HepG2 (cell line): ENCODE data around the gene SPPL2B. TPM values are rescaled to one million over a fixed set of nuclear protein-coding genes. Genes with fewer than 3 reads are reported as not detected.

Experiments
- ATRX ChIP-seq: sonication (generic); formaldehyde crosslinking; IDR thresholded peaks from 2 replicates; pipeline ENCODE4 v1.4.0; 2020; ENCODE audit warnings: missing genetic modification reagents, borderline replicate concordance
- CBX5 ChIP-seq: sonication (generic); formaldehyde crosslinking; IDR thresholded peaks from 2 replicates; pipeline ENCODE4 v1.4.0; 2020; ENCODE audit warnings: missing genetic modification reagents, borderline replicate concordance
- CENPT ChIP-seq: sonication (generic); formaldehyde crosslinking; IDR thresholded peaks from 2 replicates; pipeline ENCODE4 v1.8.0; 2022; ENCODE audit warnings: low read depth, mild to moderate bottlenecking, moderate library complexity, missing genetic modification reagents
- HCFC1 ChIP-seq: fragments of 150-350 bp; IDR thresholded peaks from 2 replicates; pipeline ENCODE4 v1.6.1; 2014; ENCODE audit warnings: low read depth, low read length
- HNRNPUL1 ChIP-seq: fragments of 200-400 bp; formaldehyde crosslinking; IDR thresholded peaks from 2 replicates; pipeline ENCODE4 v1.6.1; 2017; ENCODE audit warnings: low read depth, mild to moderate bottlenecking, low read length, moderate library complexity
- NFYB ChIP-seq: sonication (generic); formaldehyde crosslinking; IDR thresholded peaks from 2 replicates; pipeline ENCODE4 v1.4.0; 2020; ENCODE audit warnings: missing genetic modification reagents
- NONO ChIP-seq, 2 experiments: fragments of 450-650 bp in 1 of 2; sonication (generic) in 1 of 2; formaldehyde crosslinking in 1 of 2; IDR thresholded peaks in 1 of 2; conservative IDR thresholded peaks in 1 of 2; 2 replicates each; pipeline versions ENCODE4 v1.6.1 to v1.8.0; 2017 to 2022; ENCODE audit warnings: mild to moderate bottlenecking in 1 of 2, missing genetic modification reagents in 1 of 2, moderate library complexity in 1 of 2
- PAXIP1 ChIP-seq: sonication (generic); formaldehyde crosslinking; conservative IDR thresholded peaks from 2 replicates; pipeline ENCODE4 v1.4.0; 2020; ENCODE audit warnings: mild to moderate bottlenecking, missing genetic modification reagents, moderate library complexity
- POLR2G ChIP-seq: fragments of 200-400 bp; formaldehyde crosslinking; IDR thresholded peaks from 2 replicates; pipeline ENCODE4 v1.6.1; 2018; ENCODE audit warnings: mild to moderate bottlenecking, low read depth, low read length, moderate library complexity
- REL ChIP-seq: sonication (generic); formaldehyde crosslinking; conservative IDR thresholded peaks from 2 replicates; pipeline ENCODE4 v1.8.0; 2022; ENCODE audit warnings: mild to moderate bottlenecking, missing genetic modification reagents, moderate library complexity
- SALL1 ChIP-seq: sonication (generic); formaldehyde crosslinking; IDR thresholded peaks from 2 replicates; pipeline ENCODE4 v1.8.0; 2022; ENCODE audit warnings: mild to moderate bottlenecking, missing genetic modification reagents
- ZFP1 ChIP-seq: IDR thresholded peaks from 2 replicates; pipeline ENCODE4 v1.6.1; 2016
- ZGPAT ChIP-seq: IDR thresholded peaks from 2 replicates; pipeline ENCODE4 v1.6.1; 2016; ENCODE audit warnings: mild to moderate bottlenecking
- ZKSCAN5 ChIP-seq: sonication (generic); formaldehyde crosslinking; IDR thresholded peaks from 2 replicates; pipeline ENCODE4 v1.5.1; 2020; ENCODE audit warnings: mild to moderate bottlenecking, missing genetic modification reagents
- ZNF101 ChIP-seq: sonication (generic); formaldehyde crosslinking; IDR thresholded peaks from 2 replicates; pipeline ENCODE4 v1.4.0; 2020; ENCODE audit warnings: mild to moderate bottlenecking, low read depth, missing genetic modification reagents, borderline replicate concordance
- ZNF20 ChIP-seq: sonication (generic); formaldehyde crosslinking; IDR thresholded peaks from 2 replicates; pipeline ENCODE4 v1.4.0; 2020; ENCODE audit warnings: mild to moderate bottlenecking, moderate library complexity, missing genetic modification reagents
- ZNF263 ChIP-seq: sonication (generic); formaldehyde crosslinking; IDR thresholded peaks from 2 replicates; pipeline ENCODE4 v1.4.0; 2020; ENCODE audit warnings: missing genetic modification reagents
- ZNF414 ChIP-seq: sonication (generic); formaldehyde crosslinking; IDR thresholded peaks from 2 replicates; pipeline ENCODE4 v1.5.0; 2020; ENCODE audit warnings: missing genetic modification reagents
- ZNF737 ChIP-seq: sonication (generic); formaldehyde crosslinking; IDR thresholded peaks from 2 replicates; pipeline ENCODE4 v1.5.0; 2020; ENCODE audit warnings: missing genetic modification reagents, mild to moderate bottlenecking, borderline replicate concordance
- polyA plus RNA-seq, 8 experiments: library from polyadenylated mRNA; depleted of rRNA in 3 of 8; stranded (reverse) in 7 of 8; unstranded in 1 of 8; fragments of >200 nt; fragmentation: Illumina TruSeq in 4 of 8; extraction: Trizol in 4 of 8; gene quantifications; 2 replicates each; pipeline versions ENCODE4 v1.2.1 to v1.2.3, GENCODE V29; 2011 to 2016; ENCODE audit warnings: low read depth in 4 of 8, missing spikeins in 1 of 8, mixed read lengths in 1 of 8; ENCODE audit not compliant: insufficient read depth in 1 of 8
- total RNA-seq, 5 experiments: library from RNA; depleted of rRNA; stranded (reverse); fragments of >200 nt; fragmentation: Illumina TruSeq; extraction: Trizol; gene quantifications; 2 replicates each; pipeline ENCODE4 v1.2.3, GENCODE V29; 2016; ENCODE audit warnings: low read depth in 1 of 5
- TF ChIP-seq, protein P1 (sequence below): IDR thresholded peaks from 2 replicates; pipeline ENCODE4 v1.6.1; 2012; ENCODE audit warnings: inconsistent platforms

Gene SPPL2B
- total and polyA plus RNA-seq, 2 of the 13 experiments (the other 11 are each of a cell fraction or from before 2014, with no cell fraction given), result 14.9 to 15.2 TPM

GRCh38 chr19:2331601-2332246 is 3.2 kb downstream of the SPPL2B start (continued):
- TF ChIP-seq NONO (IDR thresholded peaks at IDR 0.05), result no peak
- TF ChIP-seq NONO (CRISPR knock-in tag; conservative IDR thresholded peaks at IDR 0.05), result 0 out of 2 replicates have a peak, but pooled peaks have one; percentile 20
- no peak for TF ChIP-seq ZNF414 (CRISPR knock-in tag)
- no peak for TF ChIP-seq HCFC1
- no peak for TF ChIP-seq ZFP1 (CRISPR knock-in tag)
- TF ChIP-seq ZKSCAN5 (CRISPR knock-in tag), result no peak
- TF ChIP-seq PAXIP1 (CRISPR knock-in tag), result 0 out of 2 replicates have a peak, but pooled peaks have one; percentile 12
- TF ChIP-seq NFYB (CRISPR knock-in tag), result no peak
- TF ChIP-seq ATRX, result no peak
- TF ChIP-seq ZNF263 (CRISPR knock-in tag), result no peak
- TF ChIP-seq POLR2G, result no peak
- no peak for TF ChIP-seq ZNF101 (CRISPR knock-in tag)
- TF ChIP-seq, protein P1, sequence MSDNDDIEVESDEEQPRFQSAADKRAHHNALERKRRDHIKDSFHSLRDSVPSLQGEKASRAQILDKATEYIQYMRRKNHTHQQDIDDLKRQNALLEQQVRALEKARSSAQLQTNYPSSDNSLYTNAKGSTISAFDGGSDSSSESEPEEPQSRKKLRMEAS, result peak; percentile 0; the same call in 1 of the 2 replicates
- TF ChIP-seq CENPT, result no peak
- TF ChIP-seq SALL1 (CRISPR knock-in tag), result 0 out of 2 replicates have a peak, but pooled peaks have one; percentile 12
- no peak for TF ChIP-seq ZNF20 (CRISPR knock-in tag)
- TF ChIP-seq CBX5 (CRISPR knock-in tag), result no peak
- TF ChIP-seq ZGPAT (CRISPR knock-in tag), result no peak
- 0 out of 2 replicates have a peak, but pooled peaks have one; percentile 58 for TF ChIP-seq REL
- TF ChIP-seq ZNF737 (CRISPR knock-in tag), result no peak
- no peak for TF ChIP-seq HNRNPUL1
